Endothelial cell of umbilical vein (primary cell): Measurements from ENCODE around the gene RNLS.

Experiments used
- CTCF ChIP-seq, 2 donors: IDR thresholded peaks; 1 replicate in 1 of 2; 2 replicates in 1 of 2; pipeline ENCODE4 v1.5.1; 2011; ENCODE audit warnings: low read length in 2 of 2, mild to moderate bottlenecking in 2 of 2, moderate library complexity in 2 of 2, control low read depth in 1 of 2, inconsistent platforms in 1 of 2, low read depth in 1 of 2; ENCODE audit not compliant: insufficient read depth in 1 of 2; ENCODE audit errors: extremely low read depth in 1 of 2
- EZH2 ChIP-seq: IDR thresholded peaks from 2 replicates; pipeline ENCODE4 v1.6.1; 2012; ENCODE audit warnings: borderline replicate concordance, low read depth, mild to moderate bottlenecking, moderate library complexity, low read length, inconsistent platforms; ENCODE audit not compliant: severe bottlenecking
- FOS ChIP-seq: IDR thresholded peaks from 2 replicates; pipeline ENCODE4 v1.6.1; 2011; ENCODE audit warnings: mild to moderate bottlenecking, low read length, moderate library complexity, borderline replicate concordance; ENCODE audit not compliant: insufficient read depth
- GATA2 ChIP-seq: IDR thresholded peaks from 2 replicates; pipeline ENCODE4 v1.7.0; 2011; ENCODE audit warnings: low read depth, mild to moderate bottlenecking, moderate library complexity, mixed read lengths, low read length; ENCODE audit not compliant: insufficient read length, insufficient read depth
- JUN ChIP-seq: IDR thresholded peaks from 2 replicates; pipeline ENCODE4 v1.6.1; 2011; ENCODE audit warnings: borderline replicate concordance, low read depth; ENCODE audit not compliant: insufficient read length, insufficient read depth
- MAX ChIP-seq: IDR thresholded peaks from 2 replicates; pipeline ENCODE4 v1.6.1; 2011; ENCODE audit not compliant: insufficient read depth, insufficient read length
- MYC ChIP-seq: IDR thresholded peaks from one replicate; pipeline ENCODE4 v1.6.1; 2011; ENCODE audit warnings: mild to moderate bottlenecking, low read depth, low read length
- POLR2A ChIP-seq: IDR thresholded peaks from 2 replicates; pipeline ENCODE4 v1.6.1; 2012; ENCODE audit warnings: low read depth, mild to moderate bottlenecking, control low read depth, low read length
- POLR2AphosphoS5 ChIP-seq: IDR thresholded peaks from 2 replicates; pipeline ENCODE4 v1.6.1; 2012; ENCODE audit warnings: low read depth, mild to moderate bottlenecking, control low read depth, low read length, moderate library complexity; ENCODE audit not compliant: insufficient read depth

- TF ChIP-seq CTCF (IDR thresholded peaks at IDR 0.05; ENCODE audit: extremely low read depth in 1 of 2, insufficient read depth in 1 of 2, low read depth in 1 of 2, low read length in 2 of 2) (no peak), POLR2A (no peak), GATA2 (no peak), EZH2 (no peak), POLR2AphosphoS5 (no peak), MAX (no peak), MYC (no peak), JUN (no peak), FOS (no peak)
Measured at GRCh38 chr10:88366772-88367171, 216.3 kb downstream of the RNLS start.
